Stimulated activated CD8-positive, alpha-beta memory T cell treated with anti-CD3 and anti-CD28 coated beads, Interleukin-2, amount 100 ng/mL, for 48 hours (primary cell): ENCODE measurements around the gene TPT1.

Experiments
- DNase-seq, 2 donors: peaks; one replicate each; pipeline ENCODE4 v3.0.0-alpha.2; 2020; ENCODE audit warnings: low read depth in 2 of 2

TPT1 gene

GRCh38 chr13:45333977-45334922, 6.7 kb downstream of the TPT1 start:
- DNase-seq, result no peak

- DNase-seq, result no peak
Observed at GRCh38 chr13:45333251-45333976, 7.6 kb downstream of the TPT1 start.

GRCh38 chr13:45332831-45333219, 8.2 kb downstream of the TPT1 start:
- DNase-seq, result no peak

- no peak for DNase-seq
Observed at GRCh38 chr13:45332036-45332830, 8.8 kb downstream of the TPT1 start.

- no peak for DNase-seq
Observed at GRCh38 chr13:45331692-45332035, 9.3 kb downstream of the TPT1 start.

- no peak for DNase-seq
Observed at GRCh38 chr13:45331123-45331619, 9.8 kb downstream of the TPT1 start.

- no peak for DNase-seq
Observed at GRCh38 chr13:45328661-45329111, 12.3 kb downstream of the TPT1 start.

GRCh38 chr13:45327253-45327955, 13.6 kb downstream of the TPT1 start:
- DNase-seq, result no peak

GRCh38 chr13:45325806-45326205, 15.2 kb downstream of the TPT1 start:
- DNase-seq, result no peak

GRCh38 chr13:45320876-45321629, 19.9 kb downstream of the TPT1 start:
- no peak for DNase-seq

GRCh38 chr13:45316996-45317395, 24.0 kb downstream of the TPT1 start:
- DNase-seq, result no peak

- DNase-seq, result no peak
Observed at GRCh38 chr13:45316338-45316737, 24.6 kb downstream of the TPT1 start.

GRCh38 chr13:45315520-45316167, 25.3 kb downstream of the TPT1 start:
- DNase-seq, result no peak

GRCh38 chr13:45314822-45315221, 26.2 kb downstream of the TPT1 start:
- no peak for DNase-seq

- no peak for DNase-seq
Observed at GRCh38 chr13:45310341-45311131, 30.4 kb downstream of the TPT1 start.

GRCh38 chr13:45306966-45307365, 34.0 kb downstream of the TPT1 start:
- no peak for DNase-seq

- no peak for DNase-seq
Observed at GRCh38 chr13:45305079-45305478, 35.9 kb downstream of the TPT1 start.

GRCh38 chr13:45303866-45304265, 37.1 kb downstream of the TPT1 start:
- no peak for DNase-seq

GRCh38 chr13:45303026-45303425, 38.0 kb downstream of the TPT1 start:
- DNase-seq, result no peak
